Muscle of leg (tissue), 11 donors: ENCODE data around the gene CTIF. TPM values are rescaled to one million over a fixed set of nuclear protein-coding genes. Genes with fewer than 3 reads are reported as not detected.
"Not testable (repeated sequence)": the region's sequence is repeated elsewhere in the genome, so short reads cannot be mapped to it uniquely, and the experiment has no call there.

Experiments used
- DNase-seq: peaks from one replicate; pipeline ENCODE4 v3.0.0; 2013
- H3K27ac ChIP-seq: one replicate; pipeline ENCODE4 v1.5.1; 2013; ENCODE audit warnings: mild to moderate bottlenecking, low read length, control low read depth
- H3K27me3 ChIP-seq: one replicate; pipeline ENCODE4 v1.6.1; 2013; ENCODE audit warnings: low read length; ENCODE audit not compliant: control insufficient read depth, insufficient read depth
- H3K36me3 ChIP-seq: one replicate; pipeline ENCODE4 v1.6.1; 2013; ENCODE audit warnings: low read length; ENCODE audit not compliant: control insufficient read depth, insufficient read depth
- H3K4me1 ChIP-seq: one replicate; pipeline ENCODE4 v1.6.1; 2013; ENCODE audit warnings: low read length; ENCODE audit not compliant: control insufficient read depth, insufficient read depth
- H3K4me3 ChIP-seq: one replicate; pipeline ENCODE4 v1.5.1; 2013; ENCODE audit warnings: low read length, control low read depth
- H3K9me3 ChIP-seq: replicated peaks from 2 replicates; pipeline ENCODE4 v1.6.1; 2013; ENCODE audit warnings: low read depth, low read length; ENCODE audit not compliant: control insufficient read depth
- WGBS: methylation state at CpG from one replicate; pipeline ENCODE4 v1.1.5; 2013; ENCODE audit warnings: missing lambda C conversion rate; ENCODE audit not compliant: insufficient coverage; 5-methylcytosine and 5-hydroxymethylcytosine counted together
- polyA plus RNA-seq, 8 donors: library from polyadenylated mRNA; unstranded; fragments of 120-200 nt; gene quantifications; one replicate each; pipeline versions ENCODE4 v1.2.1 to v1.2.3, GENCODE V29; 2013; ENCODE audit warnings: inconsistent platforms in 1 of 8, low replicate concordance in 1 of 8; ENCODE audit not compliant: insufficient read length in 8 of 8, insufficient read depth in 1 of 8
- total RNA-seq: library from RNA; stranded (reverse); fragments of 120-200 nt; gene quantifications from one replicate; pipeline ENCODE4 v1.2.4, GENCODE V29; 2013

Gene CTIF
- total and polyA plus RNA-seq, 9 donors, result 16.3 to 46.8 (median 32.5) TPM

- H3K4me1 ChIP-seq, result peaks cover 61% of the 10 kb centered on the region
- H3K36me3 ChIP-seq, result peaks cover 4% of the 10 kb centered on the region
- H3K9me3 ChIP-seq, result no peaks in the 10 kb centered on the region
- H3K27me3 ChIP-seq, result no peaks in the 10 kb centered on the region
- peak; percentile 78 for DNase-seq
- WGBS, result 67% methylated on average over 6 of the region's 15 CpGs
- H3K4me3 ChIP-seq, result no peak overlapping the region
- peak overlapping the region; percentile 35 for H3K27ac ChIP-seq
These were observed 173.0 kb downstream of the CTIF start for GRCh38 chr18:48711651-48712486.

GRCh38 chr18:48713309-48713708 is 174.5 kb downstream of the CTIF start:
- H3K4me3 ChIP-seq, result no peak overlapping the region
- no peaks in the 10 kb centered on the region for H3K9me3 ChIP-seq
- peaks cover 61% of the 10 kb centered on the region for H3K4me1 ChIP-seq
- 37% methylated on average over 13 of the region's 14 CpGs for WGBS
- H3K27ac ChIP-seq, result peak overlapping the region; percentile 39
- H3K36me3 ChIP-seq, result peaks cover 5% of the 10 kb centered on the region
- no peaks in the 10 kb centered on the region for H3K27me3 ChIP-seq
- peak; percentile 94 for DNase-seq

DNA sequence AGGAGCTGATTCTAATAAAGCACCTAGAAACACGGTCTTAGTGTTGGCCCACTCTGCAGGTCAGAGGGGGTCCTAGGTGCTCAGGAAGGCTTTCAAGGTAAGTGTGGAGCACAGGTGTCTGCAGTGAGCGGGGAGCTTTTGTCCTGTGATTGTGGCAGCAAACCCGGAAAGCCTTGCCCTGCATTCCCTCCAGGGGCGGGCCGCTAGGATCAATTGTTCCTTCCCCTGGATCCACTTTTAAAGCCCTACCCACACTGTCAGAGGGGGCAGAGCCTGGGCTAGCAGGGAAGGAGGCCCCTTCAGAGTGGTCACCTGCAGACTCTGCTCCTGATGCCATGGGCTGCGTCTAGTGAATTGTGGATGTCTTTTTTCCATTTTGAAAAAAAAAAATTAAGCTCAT is 176.0 kb downstream of the CTIF start:
- Histone ChIP-seq H3K4me3 (no peak overlapping the region), H3K36me3 (peaks cover 9% of the 10 kb centered on the region), H3K4me1 (peaks cover 55% of the 10 kb centered on the region), H3K27ac (no peak overlapping the region), H3K27me3 (no peaks in the 10 kb centered on the region), H3K9me3 (no peaks in the 10 kb centered on the region)
- WGBS, result 25% methylated on average over 1 of the region's 6 CpGs
- no peak for DNase-seq

GRCh38 chr18:48715711-48716361 is 177.0 kb downstream of the CTIF start:
- peak; percentile 43 for DNase-seq
- H3K4me1 ChIP-seq, result peaks cover 59% of the 10 kb centered on the region
- no peak overlapping the region for H3K4me3 ChIP-seq
- WGBS, result 73% methylated on average over 10 of the region's 10 CpGs
- no peaks in the 10 kb centered on the region for H3K27me3 ChIP-seq
- peaks cover 9% of the 10 kb centered on the region for H3K36me3 ChIP-seq
- peak overlapping the region; percentile 4 for H3K27ac ChIP-seq
- no peaks in the 10 kb centered on the region for H3K9me3 ChIP-seq

DNA sequence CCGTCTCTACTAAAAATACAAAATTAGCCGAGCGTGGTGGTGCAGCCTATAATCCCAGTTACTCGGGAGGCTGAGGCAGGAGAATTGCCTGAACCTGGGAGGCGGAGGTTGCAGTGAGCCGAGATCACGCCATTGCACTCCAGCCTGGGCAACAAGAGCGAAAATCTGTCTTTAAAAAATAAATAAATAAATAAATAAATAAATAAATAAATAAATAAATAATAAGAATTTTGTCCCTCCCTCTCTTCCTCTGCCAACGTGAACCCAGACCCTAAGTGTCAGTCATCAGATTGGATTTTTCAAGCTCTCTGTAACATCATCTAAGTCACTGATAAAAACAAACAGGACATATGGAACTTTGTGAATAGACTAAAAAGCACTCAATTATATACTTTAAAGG is 178.4 kb downstream of the CTIF start:
- H3K36me3 ChIP-seq, H3K9me3 ChIP-seq, DNase-seq, H3K27me3 ChIP-seq, H3K4me3 ChIP-seq, H3K27ac ChIP-seq: not testable (repeated sequence)
- no CpG with 5 or more reads among the region's 9 CpGs for WGBS
- H3K4me1 ChIP-seq, result peaks cover 58% of the 10 kb centered on the region

- Histone ChIP-seq H3K4me1 (peaks cover 49% of the 10 kb centered on the region), H3K27ac (no peak overlapping the region), H3K9me3 (no peaks in the 10 kb centered on the region), H3K4me3 (no peak overlapping the region), H3K36me3 (peaks cover 8% of the 10 kb centered on the region), H3K27me3 (no peaks in the 10 kb centered on the region)
- no peak for DNase-seq
- WGBS, result 100% methylated on average over 9 of the region's 10 CpGs
These were observed 179.6 kb downstream of the CTIF start for GRCh38 chr18:48718251-48718959.

- Histone ChIP-seq H3K9me3 (no peaks in the 10 kb centered on the region), H3K27ac (no peak overlapping the region), H3K27me3 (no peaks in the 10 kb centered on the region), H3K36me3 (peaks cover 8% of the 10 kb centered on the region), H3K4me3 (no peak overlapping the region), H3K4me1 (peaks cover 41% of the 10 kb centered on the region)
- no peak for DNase-seq
- 100% methylated on average over 2 of the region's 4 CpGs for WGBS
These were observed 180.6 kb downstream of the CTIF start for GRCh38 chr18:48719388-48719787.

DNA sequence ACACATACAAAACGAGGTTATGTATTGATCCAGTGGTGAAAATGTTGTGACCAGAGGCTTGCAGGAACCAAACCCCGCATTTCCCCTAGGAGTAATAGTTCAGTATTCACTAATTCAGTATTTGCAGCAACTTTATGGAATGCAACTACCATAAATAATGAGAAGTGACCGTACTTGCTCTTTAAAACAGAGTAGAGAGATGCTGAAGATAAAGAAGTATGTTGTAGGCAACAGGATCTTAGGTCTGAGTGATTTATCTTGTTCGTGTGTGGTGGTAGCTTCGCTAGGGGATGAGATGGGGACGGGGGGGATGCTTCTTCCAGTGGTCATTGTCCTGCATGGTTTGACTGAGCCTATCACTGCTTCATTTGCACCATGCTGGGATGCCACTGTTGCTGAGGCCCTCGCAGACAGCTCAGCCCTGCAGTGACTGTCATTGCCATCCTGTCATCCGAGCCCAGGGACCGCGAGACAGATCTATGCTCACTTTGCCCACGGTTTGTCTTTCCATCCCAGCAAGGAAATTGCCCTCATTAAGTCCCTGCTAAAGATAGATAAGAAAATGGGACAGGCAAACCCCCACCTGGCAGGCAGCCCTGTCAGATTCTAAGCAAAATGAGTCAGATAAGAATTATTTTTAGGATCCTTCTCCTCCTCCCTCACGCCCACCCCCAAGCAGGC is 181.3 kb downstream of the CTIF start:
- Histone ChIP-seq H3K27me3 (no peaks in the 10 kb centered on the region), H3K4me1 (peaks cover 37% of the 10 kb centered on the region), H3K27ac (no peak overlapping the region), H3K9me3 (no peaks in the 10 kb centered on the region), H3K36me3 (peaks cover 8% of the 10 kb centered on the region), H3K4me3 (no peak overlapping the region)
- DNase-seq, result no peak
- 76% methylated on average over 8 of the region's 12 CpGs for WGBS

DNA sequence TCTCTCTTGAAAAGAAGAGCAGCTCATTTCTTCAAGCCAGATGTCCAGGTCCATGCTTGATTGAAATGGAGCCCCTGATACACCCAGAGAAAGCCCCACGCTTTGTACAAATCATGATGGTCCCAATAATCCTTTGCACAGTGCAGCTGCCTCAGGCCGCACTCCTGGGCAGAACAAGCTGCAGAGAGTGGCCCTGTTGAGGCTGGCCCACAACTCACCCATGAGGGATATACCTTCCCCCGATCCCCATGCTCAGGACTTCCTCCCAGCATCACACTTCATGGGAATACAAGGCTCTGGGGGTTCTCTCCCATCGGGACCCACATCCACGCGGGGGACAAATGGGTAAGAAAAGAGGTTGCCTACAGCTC is 181.8 kb downstream of the CTIF start:
- peaks cover 32% of the 10 kb centered on the region for H3K4me1 ChIP-seq
- 77% methylated on average over 3 of the region's 6 CpGs for WGBS
- no peak overlapping the region for H3K4me3 ChIP-seq
- peaks cover 8% of the 10 kb centered on the region for H3K36me3 ChIP-seq
- H3K9me3 ChIP-seq, result no peaks in the 10 kb centered on the region
- H3K27me3 ChIP-seq, result no peaks in the 10 kb centered on the region
- no peak overlapping the region for H3K27ac ChIP-seq
- DNase-seq, result no peak

DNA sequence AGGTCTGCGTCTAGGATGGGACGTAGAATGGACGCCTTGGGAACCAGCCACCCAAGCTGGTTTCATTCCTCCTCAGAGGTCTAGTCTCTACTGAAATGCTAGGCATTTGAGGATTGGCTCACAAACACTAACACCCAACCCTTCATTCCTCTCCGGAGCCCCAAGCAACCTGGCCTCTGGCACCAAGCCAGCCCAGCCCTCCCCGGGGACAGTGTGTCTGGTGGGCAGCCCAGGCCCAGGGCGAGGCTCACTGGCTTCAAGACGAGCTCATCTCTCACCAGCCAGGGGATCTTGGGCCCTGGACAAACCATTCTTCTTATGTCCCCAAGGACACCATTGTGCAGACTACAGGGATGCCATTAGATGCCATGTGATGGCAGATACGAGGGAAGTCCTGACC is 182.5 kb downstream of the CTIF start:
- 58% methylated on average over 7 of the region's 8 CpGs for WGBS
- Histone ChIP-seq H3K27me3 (no peaks in the 10 kb centered on the region), H3K4me3 (no peak overlapping the region), H3K36me3 (peaks cover 8% of the 10 kb centered on the region), H3K27ac (no peak overlapping the region), H3K9me3 (no peaks in the 10 kb centered on the region), H3K4me1 (peaks cover 25% of the 10 kb centered on the region)
- DNase-seq, result no peak
